Measurements from ENCODE around the gene PHACTR3. TPM values are rescaled to one million over a fixed set of nuclear protein-coding genes. Genes with fewer than 3 reads are reported as not detected.

PHACTR3 gene
- total and polyA plus RNA-seq, 2 experiments from 2014 or later = 0.45 to 0.61 TPM

DNA sequence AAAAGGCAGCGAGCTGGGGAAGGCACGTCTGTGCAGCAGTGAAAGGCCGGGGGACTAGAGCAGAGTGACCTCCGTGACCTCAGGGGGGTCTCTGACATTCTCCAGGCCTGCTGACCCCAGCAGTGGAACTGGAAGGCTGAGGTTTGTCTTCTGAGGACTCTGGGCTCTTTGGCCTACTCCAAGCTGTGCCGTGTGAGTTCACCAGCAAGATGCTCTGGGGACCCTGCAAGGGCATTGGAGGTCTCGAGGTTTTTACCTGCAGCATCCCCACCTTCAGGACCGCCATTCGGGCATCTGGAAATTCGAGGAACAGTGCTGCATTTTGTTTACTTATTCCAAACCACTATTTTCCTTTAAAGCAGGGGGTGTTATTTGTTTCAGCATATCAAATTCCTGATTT is 140.9 kb downstream of the PHACTR3 start:
- no peaks in the 10 kb centered on the region; the same call in 2 of the 3 replicates for H3K36me3 Mint-ChIP-seq (ENCODE audit: low read depth)

More for the DNA sequence above, 140.9 kb downstream of the PHACTR3 start:
- Histone ChIP-seq H3F3A (replicated peaks; ENCODE audit: low read depth) (no peaks in the 10 kb centered on the region), H2AFZ (no peak overlapping the region), H3K27me3 (ENCODE audit: insufficient read depth) (0 out of 2 replicates have a peak, but pooled peaks cover 9% of the 10 kb centered on the region), H3K27ac (ENCODE audit: low read depth) (no peak overlapping the region), H3K36me3 (ENCODE audit: insufficient read depth) (no peaks in the 10 kb centered on the region), H3K4me2 (no peak overlapping the region), H4K20me1 (replicated peaks; ENCODE audit: insufficient read depth) (no peaks in the 10 kb centered on the region), H3K4me1 (ENCODE audit: insufficient read depth) (no peaks in the 10 kb centered on the region), H3K79me2 (replicated peaks; ENCODE audit: insufficient read depth) (no peaks in the 10 kb centered on the region), H3K9me2 (ENCODE audit: insufficient read depth) (no peaks in the 10 kb centered on the region), H3K4me3 (no peak overlapping the region)
- DNase-seq (ENCODE audit: low spot score) (no peak), ATAC-seq (no peak)
- no peak overlapping the region for H3K27ac Mint-ChIP-seq
- H3K4me3 Mint-ChIP-seq = no peak overlapping the region
- peaks cover 10% of the 10 kb centered on the region for H3K27me3 Mint-ChIP-seq (ENCODE audit: insufficient read depth, low read depth, poor library complexity)
- H3K9me3 Mint-ChIP-seq = no peaks in the 10 kb centered on the region; the same call in 2 of the 3 replicates
- no peaks in the 10 kb centered on the region for H3K4me1 Mint-ChIP-seq
- TF ChIP-seq, protein P1, sequence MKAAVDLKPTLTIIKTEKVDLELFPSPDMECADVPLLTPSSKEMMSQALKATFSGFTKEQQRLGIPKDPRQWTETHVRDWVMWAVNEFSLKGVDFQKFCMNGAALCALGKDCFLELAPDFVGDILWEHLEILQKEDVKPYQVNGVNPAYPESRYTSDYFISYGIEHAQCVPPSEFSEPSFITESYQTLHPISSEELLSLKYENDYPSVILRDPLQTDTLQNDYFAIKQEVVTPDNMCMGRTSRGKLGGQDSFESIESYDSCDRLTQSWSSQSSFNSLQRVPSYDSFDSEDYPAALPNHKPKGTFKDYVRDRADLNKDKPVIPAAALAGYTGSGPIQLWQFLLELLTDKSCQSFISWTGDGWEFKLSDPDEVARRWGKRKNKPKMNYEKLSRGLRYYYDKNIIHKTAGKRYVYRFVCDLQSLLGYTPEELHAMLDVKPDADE (IDR thresholded peaks at IDR 0.05) = no peak
- TF ChIP-seq EZH2 (IDR thresholded peaks at IDR 0.05; ENCODE audit: low read depth, unreplicated experiment) (no peak), ZNF114 (CRISPR knock-in tag; IDR thresholded peaks at IDR 0.05) (no peak), JUNB (IDR thresholded peaks at IDR 0.05; ENCODE audit: unreplicated experiment) (no peak), ZNF331 (CRISPR knock-in tag; IDR thresholded peaks at IDR 0.05; ENCODE audit: low read depth) (no peak), EZH2phosphoT487 (IDR thresholded peaks at IDR 0.05; ENCODE audit: unreplicated experiment) (no peak), STAT1 (IDR thresholded peaks at IDR 0.05; ENCODE audit: unreplicated experiment) (no peak), CREB1 (CRISPR knock-in tag; IDR thresholded peaks at IDR 0.05; ENCODE audit: low read depth) (no peak), POLR2AphosphoS5 (IDR thresholded peaks at IDR 0.05; ENCODE audit: low read depth) (no peak), NANOG (IDR thresholded peaks at IDR 0.05; ENCODE audit: borderline replicate concordance) (no peak)
- TF ChIP-seq, protein P2, sequence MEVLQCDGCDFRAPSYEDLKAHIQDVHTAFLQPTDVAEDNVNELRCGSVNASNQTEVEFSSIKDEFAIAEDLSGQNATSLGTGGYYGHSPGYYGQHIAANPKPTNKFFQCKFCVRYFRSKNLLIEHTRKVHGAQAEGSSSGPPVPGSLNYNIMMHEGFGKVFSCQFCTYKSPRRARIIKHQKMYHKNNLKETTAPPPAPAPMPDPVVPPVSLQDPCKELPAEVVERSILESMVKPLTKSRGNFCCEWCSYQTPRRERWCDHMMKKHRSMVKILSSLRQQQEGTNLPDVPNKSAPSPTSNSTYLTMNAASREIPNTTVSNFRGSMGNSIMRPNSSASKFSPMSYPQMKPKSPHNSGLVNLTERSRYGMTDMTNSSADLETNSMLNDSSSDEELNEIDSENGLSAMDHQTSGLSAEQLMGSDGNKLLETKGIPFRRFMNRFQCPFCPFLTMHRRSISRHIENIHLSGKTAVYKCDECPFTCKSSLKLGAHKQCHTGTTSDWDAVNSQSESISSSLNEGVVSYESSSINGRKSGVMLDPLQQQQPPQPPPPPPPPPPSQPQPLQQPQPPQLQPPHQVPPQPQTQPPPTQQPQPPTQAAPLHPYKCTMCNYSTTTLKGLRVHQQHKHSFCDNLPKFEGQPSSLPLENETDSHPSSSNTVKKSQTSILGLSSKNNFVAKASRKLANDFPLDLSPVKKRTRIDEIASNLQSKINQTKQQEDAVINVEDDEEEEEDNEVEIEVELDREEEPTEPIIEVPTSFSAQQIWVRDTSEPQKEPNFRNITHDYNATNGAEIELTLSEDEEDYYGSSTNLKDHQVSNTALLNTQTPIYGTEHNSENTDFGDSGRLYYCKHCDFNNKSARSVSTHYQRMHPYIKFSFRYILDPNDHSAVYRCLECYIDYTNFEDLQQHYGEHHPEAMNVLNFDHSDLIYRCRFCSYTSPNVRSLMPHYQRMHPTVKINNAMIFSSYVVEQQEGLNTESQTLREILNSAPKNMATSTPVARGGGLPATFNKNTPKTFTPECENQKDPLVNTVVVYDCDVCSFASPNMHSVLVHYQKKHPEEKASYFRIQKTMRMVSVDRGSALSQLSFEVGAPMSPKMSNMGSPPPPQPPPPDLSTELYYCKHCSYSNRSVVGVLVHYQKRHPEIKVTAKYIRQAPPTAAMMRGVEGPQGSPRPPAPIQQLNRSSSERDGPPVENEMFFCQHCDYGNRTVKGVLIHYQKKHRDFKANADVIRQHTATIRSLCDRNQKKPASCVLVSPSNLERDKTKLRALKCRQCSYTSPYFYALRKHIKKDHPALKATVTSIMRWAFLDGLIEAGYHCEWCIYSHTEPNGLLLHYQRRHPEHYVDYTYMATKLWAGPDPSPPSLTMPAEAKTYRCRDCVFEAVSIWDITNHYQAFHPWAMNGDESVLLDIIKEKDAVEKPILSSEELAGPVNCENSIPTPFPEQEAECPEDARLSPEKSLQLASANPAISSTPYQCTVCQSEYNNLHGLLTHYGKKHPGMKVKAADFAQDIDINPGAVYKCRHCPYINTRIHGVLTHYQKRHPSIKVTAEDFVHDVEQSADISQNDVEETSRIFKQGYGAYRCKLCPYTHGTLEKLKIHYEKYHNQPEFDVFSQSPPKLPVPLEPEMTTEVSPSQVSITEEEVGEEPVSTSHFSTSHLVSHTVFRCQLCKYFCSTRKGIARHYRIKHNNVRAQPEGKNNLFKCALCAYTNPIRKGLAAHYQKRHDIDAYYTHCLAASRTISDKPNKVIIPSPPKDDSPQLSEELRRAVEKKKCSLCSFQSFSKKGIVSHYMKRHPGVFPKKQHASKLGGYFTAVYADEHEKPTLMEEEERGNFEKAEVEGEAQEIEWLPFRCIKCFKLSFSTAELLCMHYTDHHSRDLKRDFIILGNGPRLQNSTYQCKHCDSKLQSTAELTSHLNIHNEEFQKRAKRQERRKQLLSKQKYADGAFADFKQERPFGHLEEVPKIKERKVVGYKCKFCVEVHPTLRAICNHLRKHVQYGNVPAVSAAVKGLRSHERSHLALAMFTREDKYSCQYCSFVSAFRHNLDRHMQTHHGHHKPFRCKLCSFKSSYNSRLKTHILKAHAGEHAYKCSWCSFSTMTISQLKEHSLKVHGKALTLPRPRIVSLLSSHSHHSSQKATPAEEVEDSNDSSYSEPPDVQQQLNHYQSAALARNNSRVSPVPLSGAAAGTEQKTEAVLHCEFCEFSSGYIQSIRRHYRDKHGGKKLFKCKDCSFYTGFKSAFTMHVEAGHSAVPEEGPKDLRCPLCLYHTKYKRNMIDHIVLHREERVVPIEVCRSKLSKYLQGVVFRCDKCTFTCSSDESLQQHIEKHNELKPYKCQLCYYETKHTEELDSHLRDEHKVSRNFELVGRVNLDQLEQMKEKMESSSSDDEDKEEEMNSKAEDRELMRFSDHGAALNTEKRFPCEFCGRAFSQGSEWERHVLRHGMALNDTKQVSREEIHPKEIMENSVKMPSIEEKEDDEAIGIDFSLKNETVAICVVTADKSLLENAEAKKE (CRISPR knock-in tag; IDR thresholded peaks at IDR 0.05) = no peak
- TF ChIP-seq, protein P3, sequence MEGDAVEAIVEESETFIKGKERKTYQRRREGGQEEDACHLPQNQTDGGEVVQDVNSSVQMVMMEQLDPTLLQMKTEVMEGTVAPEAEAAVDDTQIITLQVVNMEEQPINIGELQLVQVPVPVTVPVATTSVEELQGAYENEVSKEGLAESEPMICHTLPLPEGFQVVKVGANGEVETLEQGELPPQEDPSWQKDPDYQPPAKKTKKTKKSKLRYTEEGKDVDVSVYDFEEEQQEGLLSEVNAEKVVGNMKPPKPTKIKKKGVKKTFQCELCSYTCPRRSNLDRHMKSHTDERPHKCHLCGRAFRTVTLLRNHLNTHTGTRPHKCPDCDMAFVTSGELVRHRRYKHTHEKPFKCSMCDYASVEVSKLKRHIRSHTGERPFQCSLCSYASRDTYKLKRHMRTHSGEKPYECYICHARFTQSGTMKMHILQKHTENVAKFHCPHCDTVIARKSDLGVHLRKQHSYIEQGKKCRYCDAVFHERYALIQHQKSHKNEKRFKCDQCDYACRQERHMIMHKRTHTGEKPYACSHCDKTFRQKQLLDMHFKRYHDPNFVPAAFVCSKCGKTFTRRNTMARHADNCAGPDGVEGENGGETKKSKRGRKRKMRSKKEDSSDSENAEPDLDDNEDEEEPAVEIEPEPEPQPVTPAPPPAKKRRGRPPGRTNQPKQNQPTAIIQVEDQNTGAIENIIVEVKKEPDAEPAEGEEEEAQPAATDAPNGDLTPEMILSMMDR (conservative IDR thresholded peaks at IDR 0.05; ENCODE audit: low read depth in 2 of 2) = no peak
- TF ChIP-seq, protein P4, sequence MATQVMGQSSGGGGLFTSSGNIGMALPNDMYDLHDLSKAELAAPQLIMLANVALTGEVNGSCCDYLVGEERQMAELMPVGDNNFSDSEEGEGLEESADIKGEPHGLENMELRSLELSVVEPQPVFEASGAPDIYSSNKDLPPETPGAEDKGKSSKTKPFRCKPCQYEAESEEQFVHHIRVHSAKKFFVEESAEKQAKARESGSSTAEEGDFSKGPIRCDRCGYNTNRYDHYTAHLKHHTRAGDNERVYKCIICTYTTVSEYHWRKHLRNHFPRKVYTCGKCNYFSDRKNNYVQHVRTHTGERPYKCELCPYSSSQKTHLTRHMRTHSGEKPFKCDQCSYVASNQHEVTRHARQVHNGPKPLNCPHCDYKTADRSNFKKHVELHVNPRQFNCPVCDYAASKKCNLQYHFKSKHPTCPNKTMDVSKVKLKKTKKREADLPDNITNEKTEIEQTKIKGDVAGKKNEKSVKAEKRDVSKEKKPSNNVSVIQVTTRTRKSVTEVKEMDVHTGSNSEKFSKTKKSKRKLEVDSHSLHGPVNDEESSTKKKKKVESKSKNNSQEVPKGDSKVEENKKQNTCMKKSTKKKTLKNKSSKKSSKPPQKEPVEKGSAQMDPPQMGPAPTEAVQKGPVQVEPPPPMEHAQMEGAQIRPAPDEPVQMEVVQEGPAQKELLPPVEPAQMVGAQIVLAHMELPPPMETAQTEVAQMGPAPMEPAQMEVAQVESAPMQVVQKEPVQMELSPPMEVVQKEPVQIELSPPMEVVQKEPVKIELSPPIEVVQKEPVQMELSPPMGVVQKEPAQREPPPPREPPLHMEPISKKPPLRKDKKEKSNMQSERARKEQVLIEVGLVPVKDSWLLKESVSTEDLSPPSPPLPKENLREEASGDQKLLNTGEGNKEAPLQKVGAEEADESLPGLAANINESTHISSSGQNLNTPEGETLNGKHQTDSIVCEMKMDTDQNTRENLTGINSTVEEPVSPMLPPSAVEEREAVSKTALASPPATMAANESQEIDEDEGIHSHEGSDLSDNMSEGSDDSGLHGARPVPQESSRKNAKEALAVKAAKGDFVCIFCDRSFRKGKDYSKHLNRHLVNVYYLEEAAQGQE (IDR thresholded peaks at IDR 0.05; ENCODE audit: unreplicated experiment) = no peak
